ENCODE measurements around the gene ZNF207. TPM values are rescaled to one million over a fixed set of nuclear protein-coding genes. Genes with fewer than 3 reads are reported as not detected.

ZNF207 gene
- total and polyA plus RNA-seq, 10 of the 15 experiments (the other 5 are each of a cell fraction or from before 2014, with no cell fraction given) = 156 to 348 (median 205) TPM

DNA sequence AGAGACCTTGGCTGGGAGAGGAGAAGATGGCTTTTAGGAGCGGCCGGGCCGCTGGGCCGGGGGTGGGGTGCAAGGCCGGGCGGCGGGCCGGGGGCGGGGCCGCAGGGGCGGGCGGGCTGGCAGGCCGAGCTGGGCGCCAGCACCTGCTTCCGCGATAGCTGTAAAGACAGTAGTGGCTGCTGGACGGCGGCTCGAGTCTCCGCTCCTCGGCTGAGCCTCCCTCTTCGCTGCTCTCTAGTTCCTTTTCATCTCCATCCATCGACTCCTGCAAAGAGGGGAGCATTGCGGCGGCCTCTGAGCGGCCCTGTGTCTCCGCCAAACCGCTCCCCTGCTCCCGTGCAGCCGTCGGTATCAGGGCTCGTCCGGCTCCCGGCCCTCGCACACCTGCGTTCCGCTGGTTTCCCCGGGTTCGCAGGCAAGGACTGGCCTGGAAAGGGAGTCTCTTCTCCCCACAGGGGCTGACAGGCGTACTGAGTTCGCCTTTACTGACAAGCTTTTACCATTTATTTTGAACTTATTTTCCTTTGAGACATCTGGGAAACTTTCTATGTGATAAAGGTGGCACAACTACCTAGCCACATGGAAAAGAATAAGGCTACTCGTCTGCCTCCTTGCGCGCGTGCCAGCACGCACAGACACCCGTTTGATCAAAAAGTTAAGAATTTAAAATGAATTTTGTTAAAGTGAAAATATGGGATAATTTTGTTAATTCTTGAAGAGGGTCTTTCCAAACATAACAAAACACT is 7.9 kb upstream of the ZNF207 start, which contains the start of gene C17orf75 (continued):
- TF ChIP-seq, protein P1, sequence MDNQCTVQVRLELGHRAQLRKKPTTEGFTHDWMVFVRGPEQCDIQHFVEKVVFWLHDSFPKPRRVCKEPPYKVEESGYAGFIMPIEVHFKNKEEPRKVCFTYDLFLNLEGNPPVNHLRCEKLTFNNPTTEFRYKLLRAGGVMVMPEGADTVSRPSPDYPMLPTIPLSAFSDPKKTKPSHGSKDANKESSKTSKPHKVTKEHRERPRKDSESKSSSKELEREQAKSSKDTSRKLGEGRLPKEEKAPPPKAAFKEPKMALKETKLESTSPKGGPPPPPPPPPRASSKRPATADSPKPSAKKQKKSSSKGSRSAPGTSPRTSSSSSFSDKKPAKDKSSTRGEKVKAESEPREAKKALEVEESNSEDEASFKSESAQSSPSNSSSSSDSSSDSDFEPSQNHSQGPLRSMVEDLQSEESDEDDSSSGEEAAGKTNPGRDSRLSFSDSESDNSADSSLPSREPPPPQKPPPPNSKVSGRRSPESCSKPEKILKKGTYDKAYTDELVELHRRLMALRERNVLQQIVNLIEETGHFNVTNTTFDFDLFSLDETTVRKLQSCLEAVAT (IDR thresholded peaks at IDR 0.05) = peak; percentile 98
- TF ChIP-seq POLR2AphosphoS2 (IDR thresholded peaks at IDR 0.05; ENCODE audit: low read depth, low read length) = peak; percentile 88
- TF ChIP-seq SMAD5 (IDR thresholded peaks at IDR 0.05; ENCODE audit: low read depth) = 0 out of 2 replicates have a peak, but pooled peaks have one; percentile 57
- peak; percentile 75 for TF ChIP-seq RUNX3 (IDR thresholded peaks at IDR 0.05; ENCODE audit: low read length)
- peak; percentile 72 for TF ChIP-seq NR2C1 (IDR thresholded peaks at IDR 0.05)
- peak; percentile 79; the same call in 1 of the 2 replicates for TF ChIP-seq RCOR1 (conservative IDR thresholded peaks at IDR 0.05; ENCODE audit: low read depth, low read length)
- TF ChIP-seq, protein P2, sequence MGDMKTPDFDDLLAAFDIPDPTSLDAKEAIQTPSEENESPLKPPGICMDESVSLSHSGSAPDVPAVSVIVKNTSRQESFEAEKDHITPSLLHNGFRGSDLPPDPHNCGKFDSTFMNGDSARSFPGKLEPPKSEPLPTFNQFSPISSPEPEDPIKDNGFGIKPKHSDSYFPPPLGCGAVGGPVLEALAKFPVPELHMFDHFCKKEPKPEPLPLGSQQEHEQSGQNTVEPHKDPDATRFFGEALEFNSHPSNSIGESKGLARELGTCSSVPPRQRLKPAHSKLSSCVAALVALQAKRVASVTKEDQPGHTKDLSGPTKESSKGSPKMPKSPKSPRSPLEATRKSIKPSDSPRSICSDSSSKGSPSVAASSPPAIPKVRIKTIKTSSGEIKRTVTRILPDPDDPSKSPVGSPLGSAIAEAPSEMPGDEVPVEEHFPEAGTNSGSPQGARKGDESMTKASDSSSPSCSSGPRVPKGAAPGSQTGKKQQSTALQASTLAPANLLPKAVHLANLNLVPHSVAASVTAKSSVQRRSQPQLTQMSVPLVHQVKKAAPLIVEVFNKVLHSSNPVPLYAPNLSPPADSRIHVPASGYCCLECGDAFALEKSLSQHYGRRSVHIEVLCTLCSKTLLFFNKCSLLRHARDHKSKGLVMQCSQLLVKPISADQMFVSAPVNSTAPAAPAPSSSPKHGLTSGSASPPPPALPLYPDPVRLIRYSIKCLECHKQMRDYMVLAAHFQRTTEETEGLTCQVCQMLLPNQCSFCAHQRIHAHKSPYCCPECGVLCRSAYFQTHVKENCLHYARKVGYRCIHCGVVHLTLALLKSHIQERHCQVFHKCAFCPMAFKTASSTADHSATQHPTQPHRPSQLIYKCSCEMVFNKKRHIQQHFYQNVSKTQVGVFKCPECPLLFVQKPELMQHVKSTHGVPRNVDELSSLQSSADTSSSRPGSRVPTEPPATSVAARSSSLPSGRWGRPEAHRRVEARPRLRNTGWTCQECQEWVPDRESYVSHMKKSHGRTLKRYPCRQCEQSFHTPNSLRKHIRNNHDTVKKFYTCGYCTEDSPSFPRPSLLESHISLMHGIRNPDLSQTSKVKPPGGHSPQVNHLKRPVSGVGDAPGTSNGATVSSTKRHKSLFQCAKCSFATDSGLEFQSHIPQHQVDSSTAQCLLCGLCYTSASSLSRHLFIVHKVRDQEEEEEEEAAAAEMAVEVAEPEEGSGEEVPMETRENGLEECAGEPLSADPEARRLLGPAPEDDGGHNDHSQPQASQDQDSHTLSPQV (IDR thresholded peaks at IDR 0.05) = 0 out of 2 replicates have a peak, but pooled peaks have one; percentile 64
- TF ChIP-seq GATAD2B (conservative IDR thresholded peaks at IDR 0.05; ENCODE audit: low read depth) = peak; percentile 67; the same call in 1 of the 2 replicates
- TF ChIP-seq ZSCAN29 (IDR thresholded peaks at IDR 0.05) = peak; percentile 81; the same call in 1 of the 2 replicates
- TF ChIP-seq JUNB (IDR thresholded peaks at IDR 0.05) = no peak
- peak; percentile 77 for TF ChIP-seq MXI1 (IDR thresholded peaks at IDR 0.05; ENCODE audit: low read depth, low read length)
- TF ChIP-seq, protein P3, sequence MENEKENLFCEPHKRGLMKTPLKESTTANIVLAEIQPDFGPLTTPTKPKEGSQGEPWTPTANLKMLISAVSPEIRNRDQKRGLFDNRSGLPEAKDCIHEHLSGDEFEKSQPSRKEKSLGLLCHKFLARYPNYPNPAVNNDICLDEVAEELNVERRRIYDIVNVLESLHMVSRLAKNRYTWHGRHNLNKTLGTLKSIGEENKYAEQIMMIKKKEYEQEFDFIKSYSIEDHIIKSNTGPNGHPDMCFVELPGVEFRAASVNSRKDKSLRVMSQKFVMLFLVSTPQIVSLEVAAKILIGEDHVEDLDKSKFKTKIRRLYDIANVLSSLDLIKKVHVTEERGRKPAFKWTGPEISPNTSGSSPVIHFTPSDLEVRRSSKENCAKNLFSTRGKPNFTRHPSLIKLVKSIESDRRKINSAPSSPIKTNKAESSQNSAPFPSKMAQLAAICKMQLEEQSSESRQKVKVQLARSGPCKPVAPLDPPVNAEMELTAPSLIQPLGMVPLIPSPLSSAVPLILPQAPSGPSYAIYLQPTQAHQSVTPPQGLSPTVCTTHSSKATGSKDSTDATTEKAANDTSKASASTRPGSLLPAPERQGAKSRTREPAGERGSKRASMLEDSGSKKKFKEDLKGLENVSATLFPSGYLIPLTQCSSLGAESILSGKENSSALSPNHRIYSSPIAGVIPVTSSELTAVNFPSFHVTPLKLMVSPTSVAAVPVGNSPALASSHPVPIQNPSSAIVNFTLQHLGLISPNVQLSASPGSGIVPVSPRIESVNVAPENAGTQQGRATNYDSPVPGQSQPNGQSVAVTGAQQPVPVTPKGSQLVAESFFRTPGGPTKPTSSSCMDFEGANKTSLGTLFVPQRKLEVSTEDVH (IDR thresholded peaks at IDR 0.05; ENCODE audit: low read depth, partially characterized antibody) = peak; percentile 54
- TF ChIP-seq SP1 (IDR thresholded peaks at IDR 0.05; ENCODE audit: low read depth, low read length) = peak; percentile 87
- TF ChIP-seq, protein P4, sequence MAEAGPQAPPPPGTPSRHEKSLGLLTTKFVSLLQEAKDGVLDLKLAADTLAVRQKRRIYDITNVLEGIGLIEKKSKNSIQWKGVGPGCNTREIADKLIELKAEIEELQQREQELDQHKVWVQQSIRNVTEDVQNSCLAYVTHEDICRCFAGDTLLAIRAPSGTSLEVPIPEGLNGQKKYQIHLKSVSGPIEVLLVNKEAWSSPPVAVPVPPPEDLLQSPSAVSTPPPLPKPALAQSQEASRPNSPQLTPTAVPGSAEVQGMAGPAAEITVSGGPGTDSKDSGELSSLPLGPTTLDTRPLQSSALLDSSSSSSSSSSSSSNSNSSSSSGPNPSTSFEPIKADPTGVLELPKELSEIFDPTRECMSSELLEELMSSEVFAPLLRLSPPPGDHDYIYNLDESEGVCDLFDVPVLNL (IDR thresholded peaks at IDR 0.05; ENCODE audit: low read depth, low read length) = 0 out of 2 replicates have a peak, but pooled peaks have one; percentile 25
- no peak for TF ChIP-seq SUZ12 (IDR thresholded peaks at IDR 0.05; ENCODE audit: unreplicated experiment)
- TF ChIP-seq, protein P5, sequence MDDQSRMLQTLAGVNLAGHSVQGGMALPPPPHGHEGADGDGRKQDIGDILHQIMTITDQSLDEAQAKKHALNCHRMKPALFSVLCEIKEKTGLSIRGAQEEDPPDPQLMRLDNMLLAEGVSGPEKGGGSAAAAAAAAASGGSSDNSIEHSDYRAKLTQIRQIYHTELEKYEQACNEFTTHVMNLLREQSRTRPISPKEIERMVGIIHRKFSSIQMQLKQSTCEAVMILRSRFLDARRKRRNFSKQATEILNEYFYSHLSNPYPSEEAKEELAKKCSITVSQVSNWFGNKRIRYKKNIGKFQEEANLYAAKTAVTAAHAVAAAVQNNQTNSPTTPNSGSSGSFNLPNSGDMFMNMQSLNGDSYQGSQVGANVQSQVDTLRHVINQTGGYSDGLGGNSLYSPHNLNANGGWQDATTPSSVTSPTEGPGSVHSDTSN (IDR thresholded peaks at IDR 0.05; ENCODE audit: insufficient replicate concordance, low read depth, low read length) = peak; percentile 20
- TF ChIP-seq RFX5 (IDR thresholded peaks at IDR 0.05; ENCODE audit: low read depth, low read length) = peak; percentile 49; the same call in 1 of the 2 replicates
- TF ChIP-seq EGR1 (IDR thresholded peaks at IDR 0.05; ENCODE audit: borderline replicate concordance in 1 of 2, low read depth in 2 of 2, low read length in 2 of 2) = peak; percentile 69 to 81
